Measurements from ENCODE around the gene TANGO2. TPM values are rescaled to one million over a fixed set of nuclear protein-coding genes. Genes with fewer than 3 reads are reported as not detected.
A peak's percentile ranks its signal among the peaks of the same experiment; 100 is the strongest.

The TANGO2 gene
- total and polyA plus RNA-seq, 9 of the 15 experiments (the other 6 are each of a cell fraction or from before 2014, with no cell fraction given), result 15.5 to 94.9 (median 70.1) TPM

- TF ChIP-seq POLR2A (conservative IDR thresholded peaks at IDR 0.05) (peak; percentile 82), THRB (CRISPR knock-in tag; conservative IDR thresholded peaks at IDR 0.05) (peak; percentile 47), PML (IDR thresholded peaks at IDR 0.05; ENCODE audit: low read length) (peak; percentile 78; the same call in 1 of the 2 replicates), LCOR (CRISPR knock-in tag; IDR thresholded peaks at IDR 0.05) (no peak), JUN (IDR thresholded peaks at IDR 0.05; ENCODE audit: borderline replicate concordance, low read depth, low read length) (no peak), JUN (CRISPR knock-in tag; IDR thresholded peaks at IDR 0.05; ENCODE audit: borderline replicate concordance) (no peak), SUPT5H (IDR thresholded peaks at IDR 0.05) (peak; percentile 84), SRF (CRISPR knock-in tag; IDR thresholded peaks at IDR 0.05) (peak in 1 of 2 experiments; percentile 47; a peak in 1 of 4 replicates), HDAC6 (IDR thresholded peaks at IDR 0.05; ENCODE audit: low read depth, low read length) (peak; percentile 63; the same call in 1 of the 2 replicates), ZNF75A (CRISPR knock-in tag; IDR thresholded peaks at IDR 0.05) (no peak), ZNF57 (CRISPR knock-in tag; IDR thresholded peaks at IDR 0.05) (peak; percentile 80), ZNF586 (CRISPR knock-in tag; conservative IDR thresholded peaks at IDR 0.05) (peak; percentile 87), CAMTA2 (CRISPR knock-in tag; conservative IDR thresholded peaks at IDR 0.05) (peak; percentile 7), ZNF780A (CRISPR knock-in tag; IDR thresholded peaks at IDR 0.05) (no peak), DACH1 (IDR thresholded peaks at IDR 0.05; ENCODE audit: partially characterized antibody) (no peak), ARID3B (CRISPR knock-in tag; IDR thresholded peaks at IDR 0.05; ENCODE audit: borderline replicate concordance) (peak; percentile 85; the same call in 1 of the 2 replicates), ATF1 (CRISPR knock-in tag; IDR thresholded peaks at IDR 0.05) (no peak), ATF1 (tag; IDR thresholded peaks at IDR 0.05) (no peak), PTRF (tag; IDR thresholded peaks at IDR 0.05) (no peak)
- TF ChIP-seq, protein P1, sequence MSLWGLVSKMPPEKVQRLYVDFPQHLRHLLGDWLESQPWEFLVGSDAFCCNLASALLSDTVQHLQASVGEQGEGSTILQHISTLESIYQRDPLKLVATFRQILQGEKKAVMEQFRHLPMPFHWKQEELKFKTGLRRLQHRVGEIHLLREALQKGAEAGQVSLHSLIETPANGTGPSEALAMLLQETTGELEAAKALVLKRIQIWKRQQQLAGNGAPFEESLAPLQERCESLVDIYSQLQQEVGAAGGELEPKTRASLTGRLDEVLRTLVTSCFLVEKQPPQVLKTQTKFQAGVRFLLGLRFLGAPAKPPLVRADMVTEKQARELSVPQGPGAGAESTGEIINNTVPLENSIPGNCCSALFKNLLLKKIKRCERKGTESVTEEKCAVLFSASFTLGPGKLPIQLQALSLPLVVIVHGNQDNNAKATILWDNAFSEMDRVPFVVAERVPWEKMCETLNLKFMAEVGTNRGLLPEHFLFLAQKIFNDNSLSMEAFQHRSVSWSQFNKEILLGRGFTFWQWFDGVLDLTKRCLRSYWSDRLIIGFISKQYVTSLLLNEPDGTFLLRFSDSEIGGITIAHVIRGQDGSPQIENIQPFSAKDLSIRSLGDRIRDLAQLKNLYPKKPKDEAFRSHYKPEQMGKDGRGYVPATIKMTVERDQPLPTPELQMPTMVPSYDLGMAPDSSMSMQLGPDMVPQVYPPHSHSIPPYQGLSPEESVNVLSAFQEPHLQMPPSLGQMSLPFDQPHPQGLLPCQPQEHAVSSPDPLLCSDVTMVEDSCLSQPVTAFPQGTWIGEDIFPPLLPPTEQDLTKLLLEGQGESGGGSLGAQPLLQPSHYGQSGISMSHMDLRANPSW (CRISPR knock-in tag; IDR thresholded peaks at IDR 0.05), result 0 out of 2 replicates have a peak, but pooled peaks have one; percentile 40
- TF ChIP-seq, protein P2, sequence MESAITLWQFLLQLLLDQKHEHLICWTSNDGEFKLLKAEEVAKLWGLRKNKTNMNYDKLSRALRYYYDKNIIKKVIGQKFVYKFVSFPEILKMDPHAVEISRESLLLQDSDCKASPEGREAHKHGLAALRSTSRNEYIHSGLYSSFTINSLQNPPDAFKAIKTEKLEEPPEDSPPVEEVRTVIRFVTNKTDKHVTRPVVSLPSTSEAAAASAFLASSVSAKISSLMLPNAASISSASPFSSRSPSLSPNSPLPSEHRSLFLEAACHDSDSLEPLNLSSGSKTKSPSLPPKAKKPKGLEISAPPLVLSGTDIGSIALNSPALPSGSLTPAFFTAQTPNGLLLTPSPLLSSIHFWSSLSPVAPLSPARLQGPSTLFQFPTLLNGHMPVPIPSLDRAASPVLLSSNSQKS (CRISPR knock-in tag; IDR thresholded peaks at IDR 0.05), result peak; percentile 82; the same call in 1 of the 2 replicates
- TF ChIP-seq, protein P3, sequence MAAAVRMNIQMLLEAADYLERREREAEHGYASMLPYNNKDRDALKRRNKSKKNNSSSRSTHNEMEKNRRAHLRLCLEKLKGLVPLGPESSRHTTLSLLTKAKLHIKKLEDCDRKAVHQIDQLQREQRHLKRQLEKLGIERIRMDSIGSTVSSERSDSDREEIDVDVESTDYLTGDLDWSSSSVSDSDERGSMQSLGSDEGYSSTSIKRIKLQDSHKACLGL (CRISPR knock-in tag; IDR thresholded peaks at IDR 0.05; ENCODE audit: borderline replicate concordance, poor library complexity, severe bottlenecking), result no peak
Measured at GRCh38 chr22:20111689-20112622, 91.0 kb downstream of the TANGO2 start (continued).

Measured in K562 (cell line).